ENCODE results near the gene CRELD2. TPM values are rescaled to one million over a fixed set of nuclear protein-coding genes. Genes with fewer than 3 reads are reported as not detected.

Gene CRELD2
- total and polyA plus RNA-seq, 2 of the 13 experiments (the other 11 are each of a cell fraction or from before 2014, with no cell fraction given): 17.2 to 44.7 TPM

GRCh38 chr22:49959782-49960158 lies 41.3 kb downstream of the CRELD2 start (continued):
- no peak for TF ChIP-seq GMEB2 (CRISPR knock-in tag; IDR thresholded peaks at IDR 0.05; ENCODE audit: low read depth)
- peak; percentile 69; the same call in 1 of the 2 replicates for TF ChIP-seq MAF1 (CRISPR knock-in tag; IDR thresholded peaks at IDR 0.05; ENCODE audit: borderline replicate concordance)
- no peak for TF ChIP-seq ZNF782 (CRISPR knock-in tag; IDR thresholded peaks at IDR 0.05; ENCODE audit: borderline replicate concordance)
- no peak for TF ChIP-seq SP140L (CRISPR knock-in tag; IDR thresholded peaks at IDR 0.05; ENCODE audit: borderline replicate concordance)
- no peak for TF ChIP-seq SP4 (CRISPR knock-in tag; IDR thresholded peaks at IDR 0.05)
- TF ChIP-seq ZNF282 (IDR thresholded peaks at IDR 0.05; ENCODE audit: partially characterized antibody): no peak
- TF ChIP-seq KDM5A (IDR thresholded peaks at IDR 0.05; ENCODE audit: borderline replicate concordance, low read length): no peak
- TF ChIP-seq TEAD2 (CRISPR knock-in tag; IDR thresholded peaks at IDR 0.05): 0 out of 2 replicates have a peak, but pooled peaks have one; percentile 62
- no peak for TF ChIP-seq ATF6 (CRISPR knock-in tag; conservative IDR thresholded peaks at IDR 0.05)
- TF ChIP-seq ZNF431 (CRISPR knock-in tag; IDR thresholded peaks at IDR 0.05; ENCODE audit: borderline replicate concordance, low read depth): no peak
- TF ChIP-seq STAG1 (CRISPR knock-in tag; IDR thresholded peaks at IDR 0.05): no peak
- no peak for TF ChIP-seq CENPX (CRISPR knock-in tag; IDR thresholded peaks at IDR 0.05)
- TF ChIP-seq ZNF383 (CRISPR knock-in tag; IDR thresholded peaks at IDR 0.05; ENCODE audit: borderline replicate concordance): no peak
- no peak for TF ChIP-seq FOXK1 (CRISPR knock-in tag; IDR thresholded peaks at IDR 0.05; ENCODE audit: borderline replicate concordance, low read depth)
- no peak for TF ChIP-seq ZBTB14 (CRISPR knock-in tag; IDR thresholded peaks at IDR 0.05)
- no peak for TF ChIP-seq MYC (CRISPR knock-in tag; IDR thresholded peaks at IDR 0.05; ENCODE audit: borderline replicate concordance)
- no peak for TF ChIP-seq THAP9 (CRISPR knock-in tag; IDR thresholded peaks at IDR 0.05; ENCODE audit: borderline replicate concordance)
- TF ChIP-seq PHF21A (CRISPR knock-in tag; IDR thresholded peaks at IDR 0.05): no peak
- no peak for TF ChIP-seq DDIT3 (CRISPR knock-in tag; IDR thresholded peaks at IDR 0.05)
- no peak for TF ChIP-seq HNRNPH1 (optimal IDR thresholded peaks at IDR 0.05; ENCODE audit: low read depth, low read length)

Measured in HepG2 (cell line).